Pancreas (tissue), 10 donors: ENCODE data around the gene GRWD1. TPM values are rescaled to one million over a fixed set of nuclear protein-coding genes. Genes with fewer than 3 reads are reported as not detected.

ENCODE experiments used
- ATAC-seq, 4 donors: fragments of 200-7000 bp; cut with Tn5 transposase; one replicate each; pipeline versions ENCODE4 v1.8.0 to v1.9.1; 2020; ENCODE audit warnings: mild to moderate bottlenecking in 4 of 4, moderate library complexity in 4 of 4
- DNase-seq, 6 donors: peaks; one replicate each; pipeline ENCODE4 v3.0.0-alpha.2; 2020
- FAIRE-seq: peaks from 2 replicates; lab custom pipeline; 2012; peaks lifted over from hg19 to GRCh38; lab: Jason Lieb, UNC
- H3K27ac ChIP-seq, 4 donors: fragments of 200-600 bp; sonication (generic); 1 replicate in 3 of 4; 2 replicates in 1 of 4; pipeline versions ENCODE4 v1.5.0 to v1.8.0; 2020
- H3K27me3 ChIP-seq, 4 donors: fragments of 200-600 bp; one replicate each; pipeline ENCODE4 v1.8.0; 2021
- H3K36me3 ChIP-seq, 3 donors: fragments of 200-600 bp; sonication (generic) in 1 of 3; one replicate each; pipeline versions ENCODE4 v1.5.0 to v1.8.0; 2020 to 2021
- H3K4me1 ChIP-seq, 3 donors: fragments of 200-600 bp; one replicate each; pipeline ENCODE4 v1.8.0; 2021
- H3K4me3 ChIP-seq, 4 donors: fragments of 200-600 bp; sonication (generic) in 2 of 4; one replicate each; pipeline versions ENCODE4 v1.5.0 to v1.8.0; 2020 to 2021
- H3K9me3 ChIP-seq, 4 donors: fragments of 200-600 bp; one replicate each; pipeline ENCODE4 v1.8.0; 2021
- CTCF ChIP-seq, 4 donors: fragments of 200-600 bp; sonication (generic) in 3 of 4; IDR thresholded peaks; one replicate each; pipeline versions ENCODE4 v1.5.0 to v1.8.0; 2021; ENCODE audit warnings: antibody characterized with exemption in 4 of 4
- WGBS, 2 donors: extraction: QIAGEN DNeasy Blood & Tissue Kit; methylation state at CpG; one replicate each; pipeline ENCODE4 v1.1.7; 2013; 5-methylcytosine and 5-hydroxymethylcytosine counted together
- intact Hi-C, 3 donors: fragments of 100-400 bp; cut with DNase I; formaldehyde crosslinking; loops; one replicate each; pipeline versions ENCODE4 v1.11.1 to v1.14.2; 2022
- polyA plus RNA-seq, 2 donors: library from polyadenylated mRNA; stranded (reverse); fragments of 200-250 nt; gene quantifications; one replicate each; pipeline ENCODE4 v1.2.3, GENCODE V29; 2013
- total RNA-seq, 6 donors: library from RNA; stranded (reverse); fragmentation: NEBNext Ultra II Directional in 4 of 6; extraction: Animal tissue kit (Norgen Biotek cat#: 25700) in 4 of 6; gene quantifications; one replicate each; pipeline versions ENCODE4 v1.2.1 to v1.2.4, GENCODE V29; 2021 to 2023
- donor health status: healthy with polysubstance abuse.
- donor health status: DM: no; HTN: no; CAD: no; lungs with moderate emphysema.
- donor health status: DM: no; HTN: no; CAD: no.
- donor health status: control.
- donor health status: control.
- donor health status: Bipolar disorder and iron deficiency.
- donor health status: DM: yes; HTN: yes; CAD: no.
- donor health status: DM: no; HTN: no; CAD: no.
- donor health status: DM: no; HTN: no; CAD: no.
- donor health status: DM: yes; HTN: yes; CAD: no.

The GRWD1 gene
- total and polyA plus RNA-seq, 8 donors, result 8.6 to 23.1 (median 16.2) TPM

- FAIRE-seq (no peak), ATAC-seq (peak; percentile 67 to 89 (median 80)), DNase-seq (peak; percentile 62 to 89 (median 80))
- no peak for TF ChIP-seq CTCF (IDR thresholded peaks at IDR 0.05)
- H3K27ac ChIP-seq, result no peak overlapping the region
- H3K27me3 ChIP-seq, result no peaks in the 10 kb centered on the region
- H3K4me3 ChIP-seq, result peak overlapping the region in 2 of 4 donors; percentile 25 to 33
- no peaks in the 10 kb centered on the region for H3K4me1 ChIP-seq
- no peaks in the 10 kb centered on the region for H3K36me3 ChIP-seq
- intact Hi-C loops, result no loop called here
- 10 to 18% methylated on average over 10 to 14 of the region's 14 CpGs for WGBS, 2 donors
- H3K9me3 ChIP-seq, result no peaks in the 10 kb centered on the region
These were observed 30.4 kb upstream of the GRWD1 start for GRCh38 chr19:48415395-48415794.

- H3K4me3 ChIP-seq, result no peak overlapping the region
- WGBS, 2 donors, result 41% methylated on average over 28 to 30 of the region's 30 CpGs
- FAIRE-seq, result no peak
These were observed 30.0 kb upstream of the GRWD1 start for GRCh38 chr19:48415806-48416221.

DNA sequence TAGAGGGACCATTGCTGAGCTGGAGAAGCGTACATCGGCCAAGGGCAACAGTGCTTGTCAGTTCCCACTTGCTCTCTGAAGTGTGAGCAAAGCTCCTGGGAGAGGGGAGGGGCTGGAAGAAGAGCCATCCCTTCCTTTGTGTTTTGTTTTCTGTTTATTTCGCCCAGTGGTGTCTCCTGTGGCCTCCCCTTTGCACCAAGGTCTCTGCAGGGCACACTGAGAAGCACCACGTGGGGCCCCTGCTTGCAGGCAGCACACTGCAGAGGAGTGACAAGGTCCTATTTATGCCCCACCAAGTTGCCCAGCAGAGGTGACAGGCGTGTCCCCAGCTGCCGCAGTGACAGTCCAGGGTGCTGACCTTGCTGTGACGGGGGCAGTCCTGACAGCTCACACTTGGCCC lies 28.4 kb upstream of the GRWD1 start:
- H3K36me3 ChIP-seq, result no peaks in the 10 kb centered on the region
- ATAC-seq (no peak), FAIRE-seq (no peak), DNase-seq (no peak)
- no peak overlapping the region for H3K27ac ChIP-seq
- intact Hi-C loops, result no loop called here
- H3K4me1 ChIP-seq, result no peaks in the 10 kb centered on the region
- no peak overlapping the region for H3K4me3 ChIP-seq
- H3K9me3 ChIP-seq, result no peaks in the 10 kb centered on the region
- no peaks in the 10 kb centered on the region for H3K27me3 ChIP-seq
- WGBS, 2 donors, result 53 to 62% methylated on average over 7 of the region's 7 CpGs
- no peak for TF ChIP-seq CTCF (IDR thresholded peaks at IDR 0.05)

More at GRCh38 chr19:48415806-48416221, 30.0 kb upstream of the GRWD1 start:
- H3K9me3 ChIP-seq, result no peaks in the 10 kb centered on the region
- intact Hi-C loops, result no loop called here
- no peaks in the 10 kb centered on the region for H3K27me3 ChIP-seq
- ATAC-seq, result no peak
- no peaks in the 10 kb centered on the region for H3K36me3 ChIP-seq
- no peaks in the 10 kb centered on the region for H3K4me1 ChIP-seq
- DNase-seq, result peak in 2 of 6 donors; percentile 29 to 66
- H3K27ac ChIP-seq, result no peak overlapping the region
- no peak for TF ChIP-seq CTCF (IDR thresholded peaks at IDR 0.05)

DNA sequence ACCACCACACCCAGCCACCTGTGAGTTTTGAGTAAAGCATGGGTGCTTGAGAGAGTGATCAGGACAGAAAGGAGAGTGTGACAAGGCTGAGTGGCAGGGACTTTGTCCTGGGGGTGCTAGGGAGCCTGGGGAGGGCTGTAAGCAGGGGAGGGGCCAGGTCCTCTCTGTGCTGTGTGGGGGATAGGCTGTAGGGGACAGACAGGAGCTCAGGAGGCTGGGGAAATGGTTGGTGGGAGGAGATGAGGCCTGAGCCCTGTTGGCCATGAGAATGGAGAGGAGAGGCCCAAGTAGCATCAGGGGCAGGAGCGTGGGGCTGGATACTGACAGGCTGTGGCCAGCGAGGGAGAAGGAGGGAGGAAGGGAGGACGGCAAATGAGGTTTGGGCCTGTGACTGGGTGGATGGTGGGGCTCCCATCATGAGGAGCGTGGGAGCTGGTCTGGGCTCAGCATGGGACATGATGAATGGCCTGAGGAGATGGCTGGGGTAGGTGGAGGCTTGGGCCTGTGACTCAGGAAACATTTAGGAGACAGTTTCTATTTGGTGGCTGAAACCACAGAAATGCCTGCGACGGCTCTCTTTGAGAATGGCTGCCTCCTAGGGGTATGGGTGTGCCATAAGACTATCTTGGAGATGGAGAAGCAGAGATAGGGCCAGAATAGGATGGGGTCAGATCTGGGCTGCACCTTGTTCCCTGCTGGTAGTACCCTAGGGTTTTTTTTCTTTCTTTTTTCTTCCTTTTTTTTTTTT lies 27.3 kb upstream of the GRWD1 start:
- ATAC-seq (no peak), FAIRE-seq (no peak)
- 85 to 88% methylated on average over 6 of the region's 6 CpGs for WGBS, 2 donors

More for the DNA sequence above, 27.3 kb upstream of the GRWD1 start:
- no peak for TF ChIP-seq CTCF (IDR thresholded peaks at IDR 0.05)
- H3K9me3 ChIP-seq, result no peaks in the 10 kb centered on the region
- no peak overlapping the region for H3K27ac ChIP-seq
- H3K4me3 ChIP-seq, result no peak overlapping the region
- no peaks in the 10 kb centered on the region for H3K27me3 ChIP-seq
- DNase-seq, result no peak
- no peaks in the 10 kb centered on the region for H3K4me1 ChIP-seq
- H3K36me3 ChIP-seq, result no peaks in the 10 kb centered on the region
- intact Hi-C loops, result no loop called here
